Measurements from ENCODE around the gene CCT7.

The CCT7 gene

DNA sequence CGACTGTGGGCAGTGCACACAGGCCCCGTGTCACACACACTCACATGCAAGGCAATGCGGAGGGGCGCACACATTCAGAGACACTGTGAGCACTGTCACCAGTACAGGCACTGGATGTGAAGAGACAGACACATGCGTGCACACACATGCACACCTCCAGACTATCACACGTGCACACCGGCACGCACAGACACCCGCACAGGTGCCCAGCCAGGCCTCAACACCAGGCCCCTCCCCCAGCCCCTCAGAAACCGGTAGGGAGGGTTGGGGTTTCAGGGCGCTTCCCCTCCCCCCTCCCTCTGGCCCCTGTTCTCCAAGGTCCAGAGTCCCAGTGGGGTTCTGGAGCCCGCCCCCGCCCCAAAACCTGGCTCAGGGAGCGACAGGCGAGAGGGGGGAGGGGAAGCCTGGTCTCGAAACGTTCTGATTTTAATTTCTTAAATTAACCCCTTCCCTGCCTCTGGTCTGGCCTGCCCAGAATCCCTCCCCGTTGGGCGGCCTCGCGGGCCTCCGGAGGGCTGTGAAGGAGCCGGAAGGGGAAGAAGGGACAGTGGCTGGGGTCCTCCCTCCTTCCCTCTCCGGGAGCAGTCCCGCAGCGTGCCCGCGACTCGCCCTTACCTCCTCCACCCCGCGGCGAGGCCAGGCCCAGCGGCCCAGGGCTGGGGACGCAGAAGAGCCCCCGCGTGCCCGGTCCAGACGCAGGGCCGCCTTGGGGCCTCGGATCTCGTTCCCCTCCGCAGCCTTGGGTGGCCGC is 49.6 kb downstream of the CCT7 start:
- Histone ChIP-seq H3K27me3 (ENCODE audit: control insufficient read depth in 1 of 2, insufficient read depth in 2 of 2, low read length in 2 of 2) (peaks cover 0 to 22% of the 10 kb centered on the region in 2 donors), H3K4me1 (ENCODE audit: insufficient read depth, low read length) (peaks cover 7% of the 10 kb centered on the region), H3K9me3 (ENCODE audit: low read length) (no peaks in the 10 kb centered on the region), H3K36me3 (ENCODE audit: insufficient read depth, low read length) (no peaks in the 10 kb centered on the region), H3K4me3 (ENCODE audit: low read depth in 1 of 2, low read length in 2 of 2) (peak overlapping the region; percentile 54 to 61), H3K27ac (ENCODE audit: low read depth, low read length) (no peak overlapping the region), H3K9ac (ENCODE audit: low read length) (no peak overlapping the region)

DNA sequence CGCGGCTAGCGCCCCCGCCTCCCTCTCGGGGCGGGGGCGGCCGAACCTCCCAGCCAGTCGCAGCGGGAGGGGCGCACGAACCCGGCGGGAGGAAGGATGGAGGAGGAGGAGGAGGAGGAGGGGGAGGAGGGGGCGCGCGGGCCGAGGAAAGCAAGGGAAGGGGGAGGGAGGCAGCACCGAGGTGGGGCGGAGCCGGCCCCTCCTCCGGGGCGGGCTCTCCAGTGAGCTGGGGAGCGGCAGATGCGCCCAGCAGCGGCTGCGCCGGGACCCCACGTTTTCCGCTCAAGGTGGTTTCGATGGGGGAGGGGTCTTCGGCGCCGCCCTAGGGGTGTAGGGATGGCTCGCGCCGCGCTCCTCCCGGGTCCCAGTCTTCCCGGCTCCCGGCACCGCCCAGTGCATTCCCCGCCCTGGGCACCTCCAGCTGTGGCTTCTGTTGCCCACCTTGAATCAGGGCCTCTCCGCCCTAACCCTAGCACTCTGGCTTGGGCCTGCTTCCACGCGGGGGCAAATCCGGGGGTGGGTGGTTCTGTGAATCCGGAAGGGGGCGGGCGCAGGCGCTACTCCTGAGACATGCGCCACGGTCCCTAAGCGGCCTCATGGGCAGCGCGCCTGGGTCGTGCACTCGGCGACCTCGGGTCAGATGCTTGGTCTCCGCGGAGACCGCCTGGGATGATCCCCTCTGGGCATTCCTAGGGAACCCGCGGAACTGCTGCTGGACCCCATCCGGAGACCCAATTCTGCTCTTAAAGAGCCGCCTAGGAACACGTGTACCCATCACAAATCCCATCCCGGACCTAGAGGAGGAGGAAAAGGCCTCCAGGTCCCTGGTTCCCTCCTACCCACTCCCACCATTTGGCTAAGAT is 50.4 kb downstream of the CCT7 start, which contains the start of gene FBXO41:
Gene FBXO41 (minus strand): TSS at position 183 of the 863 bp plus-strand sequence. CDS start 14,848 bp downstream, outside the sequence.
- peaks cover 0 to 28% of the 10 kb centered on the region in 2 donors for H3K27me3 ChIP-seq (ENCODE audit: control insufficient read depth in 1 of 2, insufficient read depth in 2 of 2, low read length in 2 of 2)
- H3K4me3 ChIP-seq (ENCODE audit: low read depth in 1 of 2, low read length in 2 of 2) = peak within 1 kb of the TSS; percentile 54 to 61
- no peak within 1 kb of the TSS for H3K27ac ChIP-seq (ENCODE audit: low read depth, low read length)
- peaks cover 7% of the 10 kb centered on the region for H3K4me1 ChIP-seq (ENCODE audit: insufficient read depth, low read length)
- no peak within 1 kb of the TSS for H3K9ac ChIP-seq (ENCODE audit: low read length)
- H3K9me3 ChIP-seq (ENCODE audit: low read length) = no peaks in the 10 kb centered on the region
- no peaks in the 10 kb centered on the region for H3K36me3 ChIP-seq (ENCODE audit: insufficient read depth, low read length)

DNA sequence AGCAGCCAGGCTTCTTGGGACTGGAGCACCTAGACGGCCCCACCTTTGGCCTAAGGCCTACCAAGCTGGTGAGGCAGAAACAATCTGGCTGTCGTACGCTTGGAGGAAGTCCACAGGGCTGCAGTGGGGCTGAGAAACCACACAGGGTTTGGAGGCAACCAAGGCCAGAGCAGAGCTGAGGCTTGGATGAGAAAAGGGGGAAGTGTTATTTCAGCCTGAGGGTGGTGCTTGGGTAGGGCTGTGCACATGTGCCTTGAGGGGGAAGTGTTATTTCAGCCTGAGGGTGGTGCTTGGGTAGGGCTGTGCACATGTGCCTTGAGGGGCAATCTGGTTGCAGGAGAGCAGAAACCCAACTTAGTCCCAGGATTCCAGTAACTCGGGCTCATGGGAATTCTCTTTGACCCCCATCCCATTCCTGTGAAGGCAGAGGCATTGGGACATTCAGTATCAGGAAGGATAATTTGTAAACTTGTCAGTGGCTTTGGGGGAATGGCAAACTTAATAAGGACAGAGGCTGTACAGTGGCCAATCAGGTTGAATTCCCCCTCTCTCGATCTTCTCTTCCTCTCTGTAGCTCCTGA is 51.1 kb downstream of the CCT7 start:
- H3K27ac ChIP-seq (ENCODE audit: low read depth, low read length) = no peak overlapping the region
- H3K4me3 ChIP-seq (ENCODE audit: low read depth in 1 of 2, low read length in 2 of 2) = peak overlapping the region; percentile 54 to 61
- H3K9ac ChIP-seq (ENCODE audit: low read length) = no peak overlapping the region
- no peaks in the 10 kb centered on the region for H3K9me3 ChIP-seq (ENCODE audit: low read length)
- peaks cover 7% of the 10 kb centered on the region for H3K4me1 ChIP-seq (ENCODE audit: insufficient read depth, low read length)
- no peaks in the 10 kb centered on the region for H3K36me3 ChIP-seq (ENCODE audit: insufficient read depth, low read length)
- peaks cover under 1 to 34% of the 10 kb centered on the region in 2 donors for H3K27me3 ChIP-seq (ENCODE audit: control insufficient read depth in 1 of 2, insufficient read depth in 2 of 2, low read length in 2 of 2)

DNA sequence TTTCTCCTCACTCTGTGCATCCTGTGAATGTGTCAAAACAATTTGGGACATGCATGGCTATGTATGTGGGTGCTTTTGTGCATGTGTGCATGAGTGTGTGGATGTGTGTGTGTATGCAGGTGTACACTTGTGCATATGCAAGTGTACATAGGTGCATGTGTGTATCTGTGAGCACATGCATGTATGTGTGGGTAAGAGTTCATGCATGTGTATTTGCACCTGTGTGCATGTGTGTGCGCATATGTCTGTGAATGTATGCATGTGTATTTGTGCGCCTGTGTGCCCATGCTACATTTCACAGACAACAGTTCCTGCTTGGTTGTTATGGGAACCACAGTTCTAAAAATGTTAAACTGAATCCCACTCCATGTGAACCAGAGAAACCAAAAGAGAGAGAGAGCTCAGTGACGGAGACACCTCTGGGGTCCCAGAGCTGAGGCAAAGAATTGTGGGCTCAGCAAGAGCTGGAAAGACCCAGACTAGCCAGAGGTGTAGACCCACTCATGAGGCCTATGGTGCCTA is 52.1 kb downstream of the CCT7 start:
- Histone ChIP-seq H3K4me1 (ENCODE audit: insufficient read depth, low read length) (peaks cover 7% of the 10 kb centered on the region), H3K27ac (ENCODE audit: low read depth, low read length) (no peak overlapping the region), H3K4me3 (ENCODE audit: low read depth in 1 of 2, low read length in 2 of 2) (no peak overlapping the region), H3K27me3 (ENCODE audit: control insufficient read depth in 1 of 2, insufficient read depth in 2 of 2, low read length in 2 of 2) (peaks cover 8 to 42% of the 10 kb centered on the region in 2 donors), H3K36me3 (ENCODE audit: insufficient read depth, low read length) (no peaks in the 10 kb centered on the region), H3K9me3 (ENCODE audit: low read length) (no peaks in the 10 kb centered on the region), H3K9ac (ENCODE audit: low read length) (no peak overlapping the region)

DNA sequence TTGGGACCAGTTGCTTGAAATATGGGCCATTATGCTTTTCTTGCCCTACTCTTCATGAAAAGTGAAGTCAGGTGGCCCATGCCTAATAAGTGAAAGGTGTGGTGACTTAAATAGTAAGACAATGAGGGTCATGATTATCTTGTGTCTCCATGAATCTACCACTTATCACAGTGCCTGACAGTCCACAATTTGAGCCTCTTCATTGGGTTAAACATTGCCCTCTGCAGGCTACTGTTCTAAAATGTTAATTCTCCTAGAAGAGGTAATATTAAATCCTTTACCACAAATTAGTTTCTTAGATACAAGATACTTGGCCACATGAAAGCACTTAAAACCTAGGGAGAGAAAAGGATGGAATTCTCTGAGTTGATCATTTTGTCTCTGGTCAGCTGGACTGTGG is 55.2 kb downstream of the CCT7 start:
- Histone ChIP-seq H3K36me3 (ENCODE audit: insufficient read depth, low read length) (no peaks in the 10 kb centered on the region), H3K27ac (ENCODE audit: low read depth, low read length) (no peak overlapping the region), H3K9me3 (ENCODE audit: low read length) (no peaks in the 10 kb centered on the region), H3K27me3 (ENCODE audit: control insufficient read depth in 1 of 2, insufficient read depth in 2 of 2, low read length in 2 of 2) (peaks cover 24 to 73% of the 10 kb centered on the region in 2 donors), H3K4me3 (ENCODE audit: low read depth in 1 of 2, low read length in 2 of 2) (no peak overlapping the region), H3K9ac (ENCODE audit: low read length) (no peak overlapping the region), H3K4me1 (ENCODE audit: insufficient read depth, low read length) (peaks cover 10% of the 10 kb centered on the region)

DNA sequence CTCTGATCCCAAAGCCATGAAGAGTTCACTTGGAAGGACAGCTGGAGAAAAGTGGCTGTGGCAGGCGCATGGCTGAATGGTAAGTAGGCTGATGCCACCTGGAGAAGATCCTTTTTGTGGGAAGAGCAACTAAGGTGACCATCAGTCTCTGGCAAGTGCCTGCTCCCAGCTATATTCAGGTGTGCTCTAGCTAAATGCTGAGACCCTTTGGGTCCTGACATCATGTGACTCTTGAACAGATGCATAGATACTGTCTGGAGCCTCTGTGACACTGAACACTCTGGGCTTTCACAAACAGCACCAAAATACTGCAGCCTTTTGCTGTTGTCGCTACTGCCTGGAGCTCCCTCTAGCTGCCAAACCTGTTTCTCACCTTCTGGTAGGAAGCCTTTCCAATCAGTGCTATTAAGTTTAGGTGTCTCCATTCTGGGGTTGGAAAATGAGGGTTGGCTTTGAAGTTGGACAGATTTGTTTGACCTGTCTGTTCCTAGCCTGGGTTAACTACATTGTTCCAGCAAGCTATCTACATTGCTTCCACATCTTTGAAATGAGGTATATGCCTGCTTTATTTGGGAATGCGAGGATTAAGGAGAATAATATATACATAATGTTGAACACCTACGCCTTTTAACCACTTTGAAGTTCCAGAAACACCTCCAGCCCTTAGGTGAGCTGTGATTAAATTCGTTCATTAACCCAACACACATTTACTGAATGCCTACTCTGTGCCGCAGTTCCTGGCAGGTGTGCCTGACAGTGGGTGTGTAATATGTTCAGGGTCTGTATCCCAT is 56.1 kb downstream of the CCT7 start:
- no peaks in the 10 kb centered on the region for H3K36me3 ChIP-seq (ENCODE audit: insufficient read depth, low read length)
- H3K9ac ChIP-seq (ENCODE audit: low read length) = no peak overlapping the region
- H3K9me3 ChIP-seq (ENCODE audit: low read length) = no peaks in the 10 kb centered on the region
- H3K4me3 ChIP-seq (ENCODE audit: low read depth in 1 of 2, low read length in 2 of 2) = no peak overlapping the region
- H3K27ac ChIP-seq (ENCODE audit: low read depth, low read length) = no peak overlapping the region
- peaks cover 27 to 76% of the 10 kb centered on the region in 2 donors for H3K27me3 ChIP-seq (ENCODE audit: control insufficient read depth in 1 of 2, insufficient read depth in 2 of 2, low read length in 2 of 2)
- H3K4me1 ChIP-seq (ENCODE audit: insufficient read depth, low read length) = peaks cover 4% of the 10 kb centered on the region

DNA sequence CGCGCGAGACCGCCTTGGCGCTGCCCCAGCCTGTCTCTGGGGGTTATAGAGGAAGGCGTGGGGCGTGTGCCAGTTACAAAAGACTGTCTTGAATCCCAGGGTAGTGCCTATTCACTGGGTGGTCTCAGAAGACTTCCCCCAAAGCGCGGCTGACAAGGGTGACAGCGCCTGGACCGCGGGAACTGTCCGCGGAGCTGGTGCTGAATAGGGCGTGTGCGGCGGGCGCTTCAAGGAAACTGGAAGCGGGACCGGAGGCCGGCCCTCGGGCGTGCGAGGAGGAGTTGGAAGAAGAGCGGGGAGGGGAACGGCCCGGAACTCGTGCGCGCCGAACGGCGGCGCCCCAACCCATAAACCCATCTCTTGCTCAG is 57.0 kb downstream of the CCT7 start:
- peaks cover 33 to 77% of the 10 kb centered on the region in 2 donors for H3K27me3 ChIP-seq (ENCODE audit: control insufficient read depth in 1 of 2, insufficient read depth in 2 of 2, low read length in 2 of 2)
- no peaks in the 10 kb centered on the region for H3K36me3 ChIP-seq (ENCODE audit: insufficient read depth, low read length)
- H3K4me3 ChIP-seq (ENCODE audit: low read depth in 1 of 2, low read length in 2 of 2) = no peak overlapping the region
- H3K9ac ChIP-seq (ENCODE audit: low read length) = no peak overlapping the region
- H3K9me3 ChIP-seq (ENCODE audit: low read length) = no peaks in the 10 kb centered on the region
- peaks cover 3% of the 10 kb centered on the region for H3K4me1 ChIP-seq (ENCODE audit: insufficient read depth, low read length)
- no peak overlapping the region for H3K27ac ChIP-seq (ENCODE audit: low read depth, low read length)

DNA sequence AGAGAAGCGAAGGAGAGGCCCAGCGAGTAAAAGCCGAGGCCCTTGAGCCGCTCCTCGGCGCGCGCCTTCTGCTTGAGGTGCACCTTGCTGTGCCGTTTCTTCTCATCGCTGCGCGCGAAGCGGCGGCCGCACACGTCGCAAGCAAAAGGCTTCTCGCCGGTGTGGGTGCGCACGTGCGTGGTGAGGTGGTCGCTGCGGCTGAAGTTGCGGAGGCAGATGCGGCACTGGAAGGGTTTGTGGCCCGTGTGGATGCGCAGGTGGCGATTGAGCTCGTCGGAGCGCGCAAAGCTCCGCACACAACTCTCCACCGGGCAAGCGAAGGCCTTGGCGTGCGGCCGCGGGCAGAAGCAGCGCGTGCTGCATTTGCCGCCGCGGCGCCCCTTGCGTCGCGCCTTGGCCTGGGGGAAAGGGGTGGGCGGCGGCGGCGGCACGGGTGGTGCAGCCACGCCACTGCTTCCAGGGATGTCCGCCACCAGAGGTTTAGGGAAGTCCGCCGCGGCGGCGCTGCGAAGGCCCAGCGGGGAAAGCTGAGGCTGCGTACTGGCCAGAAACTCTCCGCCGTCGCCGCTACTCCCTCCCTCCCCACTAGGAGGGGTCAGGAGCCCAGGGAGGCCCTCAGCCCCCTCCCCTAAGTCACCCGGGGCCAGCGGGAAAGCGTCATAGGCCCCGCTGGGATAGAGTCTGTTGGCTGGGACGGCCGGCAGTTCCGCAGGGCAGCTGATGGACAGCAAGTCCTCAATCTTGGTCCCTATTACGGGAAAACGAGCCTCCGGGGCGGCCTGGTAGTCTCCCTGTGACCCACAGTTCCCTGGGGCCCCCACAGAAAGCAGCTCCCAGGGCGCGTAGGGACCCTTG is 57.6 kb downstream of the CCT7 start:
- Histone ChIP-seq H3K27ac (ENCODE audit: low read depth, low read length) (no peak overlapping the region), H3K4me3 (ENCODE audit: low read depth in 1 of 2, low read length in 2 of 2) (no peak overlapping the region), H3K36me3 (ENCODE audit: insufficient read depth, low read length) (no peaks in the 10 kb centered on the region), H3K9me3 (ENCODE audit: low read length) (no peaks in the 10 kb centered on the region), H3K27me3 (ENCODE audit: control insufficient read depth in 1 of 2, insufficient read depth in 2 of 2, low read length in 2 of 2) (peaks cover 33 to 72% of the 10 kb centered on the region in 2 donors), H3K9ac (ENCODE audit: low read length) (no peak overlapping the region), H3K4me1 (ENCODE audit: insufficient read depth, low read length) (peaks cover 3% of the 10 kb centered on the region)

DNA sequence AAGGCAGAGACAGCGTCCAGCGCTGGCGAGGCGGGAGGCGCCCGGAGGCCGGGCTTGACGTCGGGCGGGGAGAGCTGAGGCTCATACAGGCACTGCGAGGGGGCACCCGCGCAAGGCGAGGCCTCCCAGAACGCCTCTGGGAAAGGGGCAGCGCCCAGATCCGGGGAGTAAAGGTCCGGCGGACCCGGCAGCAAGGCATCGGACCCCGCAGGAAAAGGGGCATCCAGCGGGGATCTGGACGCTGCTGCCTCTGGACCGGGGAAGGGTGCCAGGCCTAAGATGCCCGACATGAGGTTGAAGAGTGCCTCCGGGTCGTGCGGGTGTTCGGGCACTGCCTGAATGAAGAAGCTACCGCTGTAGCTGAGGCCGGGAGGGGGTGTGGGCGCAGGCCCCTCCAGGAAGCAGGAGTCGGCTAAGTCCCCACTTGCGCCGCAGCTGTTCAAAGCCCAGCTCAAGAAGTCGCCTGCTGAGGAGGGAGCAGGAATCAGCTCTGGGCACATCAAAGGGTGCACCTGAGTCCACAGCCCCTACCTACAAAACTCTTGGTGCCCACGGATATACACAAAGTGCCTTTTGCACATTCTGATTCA is 58.3 kb downstream of the CCT7 start:
- Histone ChIP-seq H3K36me3 (ENCODE audit: insufficient read depth, low read length) (no peaks in the 10 kb centered on the region), H3K27ac (ENCODE audit: low read depth, low read length) (no peak overlapping the region), H3K9me3 (ENCODE audit: low read length) (no peaks in the 10 kb centered on the region), H3K9ac (ENCODE audit: low read length) (no peak overlapping the region), H3K4me1 (ENCODE audit: insufficient read depth, low read length) (peaks cover 3% of the 10 kb centered on the region), H3K27me3 (ENCODE audit: control insufficient read depth in 1 of 2, insufficient read depth in 2 of 2, low read length in 2 of 2) (peaks cover 33 to 70% of the 10 kb centered on the region in 2 donors), H3K4me3 (ENCODE audit: low read depth in 1 of 2, low read length in 2 of 2) (no peak overlapping the region)
